ENCODE results near the gene TBC1D14.

Gene TBC1D14

GRCh38 chr4:7027913-7028312 is 118.3 kb downstream of the TBC1D14 start:
- DNase-seq: no peak

DNA sequence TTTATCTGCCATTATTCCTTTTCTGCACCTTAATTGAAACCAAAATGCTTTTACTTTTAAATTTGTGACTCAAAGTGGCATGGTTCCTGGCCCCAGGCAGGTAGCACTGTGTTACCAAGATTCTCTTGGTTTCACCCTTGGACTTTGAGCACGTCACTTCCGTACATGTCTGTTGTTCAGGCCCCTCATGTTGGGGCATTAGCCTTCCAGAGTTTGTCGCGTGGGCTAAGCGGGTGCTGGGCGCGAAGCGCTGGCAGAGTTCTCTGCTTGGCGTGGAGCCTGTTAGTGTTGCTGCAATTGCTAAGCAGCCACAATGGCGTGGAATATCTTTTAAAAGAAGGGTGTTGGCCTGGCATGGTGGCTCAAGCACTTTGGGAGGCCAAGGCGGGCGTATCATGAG is 119.6 kb downstream of the TBC1D14 start:
- no peak for DNase-seq

- no peak for DNase-seq
Observed at GRCh38 chr4:7029921-7030320, 120.3 kb downstream of the TBC1D14 start.

GRCh38 chr4:7030856-7031255 is 121.2 kb downstream of the TBC1D14 start:
- DNase-seq: no peak

- DNase-seq: no peak
Observed at GRCh38 chr4:7031558-7032449, 122.2 kb downstream of the TBC1D14 start.

GRCh38 chr4:7032596-7032995 is 123.0 kb downstream of the TBC1D14 start:
- DNase-seq: no peak

- DNase-seq: no peak
Observed at GRCh38 chr4:7034262-7035081, 124.8 kb downstream of the TBC1D14 start.

GRCh38 chr4:7037425-7037824 is 127.8 kb downstream of the TBC1D14 start:
- DNase-seq: no peak

GRCh38 chr4:7040765-7041164 is 131.1 kb downstream of the TBC1D14 start:
- DNase-seq: no peak

DNA sequence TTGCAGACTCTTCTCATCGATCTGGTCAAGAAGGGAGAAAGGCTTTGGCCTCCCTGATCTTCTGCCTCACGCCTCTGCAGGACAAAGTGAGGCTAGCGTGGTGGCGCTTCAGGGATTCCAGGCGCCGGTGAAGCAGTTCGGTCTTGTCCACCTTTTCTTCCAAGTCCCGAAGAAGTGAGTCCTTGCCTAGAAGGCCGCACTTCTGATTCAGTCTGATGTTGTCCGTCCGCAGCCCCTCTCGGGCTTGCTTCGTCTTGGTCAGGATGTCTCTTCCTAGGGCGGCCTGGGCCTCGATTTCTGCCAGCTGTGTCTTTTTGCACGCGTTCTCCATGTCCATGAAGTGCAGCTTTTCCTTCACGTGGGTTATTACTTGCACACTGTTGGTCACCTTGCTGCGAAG is 131.6 kb downstream of the TBC1D14 start:
- no peak for DNase-seq

GRCh38 chr4:7041801-7042502 is 132.3 kb downstream of the TBC1D14 start:
- DNase-seq: peak; percentile 45

GRCh38 chr4:7042503-7043283 is 133.1 kb downstream of the TBC1D14 start:
- peak; percentile 94 for DNase-seq

- DNase-seq: no peak
Observed at GRCh38 chr4:7043284-7044136, 133.9 kb downstream of the TBC1D14 start, which contains the start of gene TADA2B. Gene TADA2B (plus strand): TSS chr4:7043372. CDS start chr4:7043580, 208 bp downstream.

GRCh38 chr4:7044137-7044930 is 134.7 kb downstream of the TBC1D14 start:
- no peak for DNase-seq

DNA sequence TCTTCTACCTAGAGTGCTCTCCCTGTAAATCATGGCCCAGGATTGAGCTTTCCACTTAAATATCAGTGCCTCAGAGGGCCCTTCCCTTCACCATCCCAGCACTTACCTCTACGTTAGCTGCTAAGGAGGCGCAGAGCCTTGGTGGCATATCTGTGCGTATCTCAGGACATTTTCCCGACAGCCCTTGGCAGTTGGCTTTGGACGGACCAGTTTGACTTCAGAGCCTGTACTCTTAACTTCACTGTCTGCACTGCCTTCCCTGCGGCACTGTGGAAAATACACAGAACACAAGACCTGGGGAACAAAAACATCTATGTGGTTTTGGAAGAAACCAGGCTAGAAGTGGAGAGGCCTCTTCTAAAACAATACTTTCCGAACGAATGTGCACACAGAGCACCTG is 135.9 kb downstream of the TBC1D14 start:
- DNase-seq: no peak

GRCh38 chr4:7045961-7046921 is 136.6 kb downstream of the TBC1D14 start:
- no peak for DNase-seq

DNA sequence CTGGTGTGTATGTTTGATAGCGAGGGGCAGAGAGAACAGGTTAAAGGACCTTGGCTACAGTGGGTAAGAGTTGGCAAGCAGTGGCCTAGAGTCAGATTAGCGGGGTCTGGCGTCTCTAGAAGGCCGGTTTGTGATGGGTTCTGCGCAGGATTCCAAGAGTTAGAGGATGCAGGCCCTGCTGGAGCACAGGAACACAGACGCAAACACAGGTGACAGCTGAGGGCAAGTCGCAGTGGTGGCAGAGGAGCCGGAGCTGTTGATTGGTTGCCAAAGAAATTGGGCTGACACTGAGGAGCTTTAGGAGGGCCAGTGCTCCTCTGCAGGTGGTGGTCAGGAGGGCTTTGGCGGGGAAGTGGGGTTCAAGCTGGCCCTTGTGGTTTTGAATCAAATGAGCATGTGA is 137.3 kb downstream of the TBC1D14 start:
- DNase-seq: no peak

GRCh38 chr4:7048642-7049041 is 139.0 kb downstream of the TBC1D14 start:
- DNase-seq: no peak

- DNase-seq: no peak
Observed at GRCh38 chr4:7049295-7049694, 139.7 kb downstream of the TBC1D14 start.

Data from NCI-H187 treated with DMSO at 0.1 percent for 48 hours (cell line).